HEK293T (cell line): ENCODE measurements around the gene TIMM10.

Source experiments
- CTCF ChIA-PET: fragments of 350-600 bp; formaldehyde crosslinking; extraction: SDS; loops from one replicate; lab custom pipeline; 2021; ENCODE audit warnings: antibody characterized with exemption, inconsistent platforms; lab: Yijun Ruan, JAX
- POLR2A ChIA-PET: fragments of 350-600 bp; formaldehyde crosslinking; extraction: SDS; loops from one replicate; lab custom pipeline; 2020; ENCODE audit warnings: antibody characterized with exemption, inconsistent platforms; lab: Yijun Ruan, JAX
- DNase-seq: peaks from one replicate; pipeline ENCODE4 v3.0.0; 2012; ENCODE audit warnings: mixed read lengths; ENCODE audit errors: extremely low spot score
- ARNT ChIP-seq: fragments of 450-650 bp; IDR thresholded peaks from 2 replicates; pipeline ENCODE4 v1.6.1; 2017; ENCODE audit warnings: mild to moderate bottlenecking
- BHLHE40 ChIP-seq: fragments of 450-650 bp; IDR thresholded peaks from 2 replicates; pipeline ENCODE4 v1.6.1; 2016; ENCODE audit warnings: mild to moderate bottlenecking, moderate library complexity, borderline replicate concordance
- CTBP1 ChIP-seq: fragments of 450-650 bp; IDR thresholded peaks from 2 replicates; pipeline ENCODE4 v1.6.1; 2016; ENCODE audit warnings: borderline replicate concordance
- ELF4 ChIP-seq: fragments of 450-650 bp; IDR thresholded peaks from 2 replicates; pipeline ENCODE4 v1.6.1; 2017; ENCODE audit warnings: antibody characterized with exemption
- FOXA1 ChIP-seq: fragments of 450-650 bp; IDR thresholded peaks from 2 replicates; pipeline ENCODE4 v1.6.1; 2016; ENCODE audit warnings: mild to moderate bottlenecking
- FOXK2 ChIP-seq: fragments of 450-650 bp; IDR thresholded peaks from 2 replicates; pipeline ENCODE4 v1.6.1; 2016; ENCODE audit warnings: mild to moderate bottlenecking
- FOXM1 ChIP-seq: fragments of 450-650 bp; IDR thresholded peaks from 2 replicates; pipeline ENCODE4 v1.6.1; 2017; ENCODE audit warnings: mild to moderate bottlenecking, borderline replicate concordance
- HDGF ChIP-seq: fragments of 450-650 bp; IDR thresholded peaks from 2 replicates; pipeline ENCODE4 v1.6.1; 2017; ENCODE audit warnings: antibody characterized with exemption, borderline replicate concordance
- L3MBTL2 ChIP-seq: fragments of 450-650 bp; conservative IDR thresholded peaks from 2 replicates; pipeline ENCODE4 v1.6.1; 2016; ENCODE audit warnings: mild to moderate bottlenecking
- LEF1 ChIP-seq: fragments of 450-650 bp; IDR thresholded peaks from 2 replicates; pipeline ENCODE4 v1.6.1; 2017; ENCODE audit warnings: mild to moderate bottlenecking, borderline replicate concordance
- NFRKB ChIP-seq: fragments of 450-650 bp; IDR thresholded peaks from 2 replicates; pipeline ENCODE4 v1.6.1; 2016; ENCODE audit warnings: mild to moderate bottlenecking, moderate library complexity
- SP1 ChIP-seq: fragments of 450-650 bp; IDR thresholded peaks from 2 replicates; pipeline ENCODE4 v1.6.1; 2017
- SUZ12 ChIP-seq: fragments of 450-650 bp; IDR thresholded peaks from 2 replicates; pipeline ENCODE4 v1.6.1; 2016; ENCODE audit warnings: mild to moderate bottlenecking
- TARDBP ChIP-seq: fragments of 450-650 bp; IDR thresholded peaks from 2 replicates; pipeline ENCODE4 v1.6.1; 2016
- ZNF384 ChIP-seq: fragments of 450-650 bp; IDR thresholded peaks from 2 replicates; pipeline ENCODE4 v1.6.1; 2016
- TF ChIP-seq, protein P1 (sequence below): fragments of 450-650 bp; IDR thresholded peaks from 2 replicates; pipeline ENCODE4 v1.6.1; 2016

The TIMM10 gene

DNA sequence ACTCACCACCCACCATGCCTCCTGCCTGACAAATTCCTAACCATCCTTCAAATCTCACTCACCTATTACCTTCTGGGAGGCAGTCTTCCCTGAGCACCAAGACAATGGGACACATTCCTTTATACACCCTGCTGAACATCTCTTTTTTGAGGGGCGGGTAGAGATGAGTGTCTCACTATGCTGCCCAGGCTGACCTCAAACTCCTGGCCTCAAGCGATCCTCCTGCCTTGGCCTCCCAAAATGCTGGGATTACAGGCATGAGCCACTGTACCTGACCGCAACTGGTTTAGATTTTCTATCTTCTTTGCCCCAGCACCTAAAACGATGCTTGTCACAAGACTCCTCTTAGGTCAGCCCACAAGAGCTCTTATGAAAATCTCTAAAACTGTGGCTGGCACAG lies 7.1 kb downstream of the TIMM10 start:
- ChIA-PET POLR2A (interaction anchor here (0.7 kb wide), 1 partner anchor 8 kb away, joined by 5 read pairs; the partner anchor contains the start of gene SLC43A1), CTCF (interaction anchor here (1.4 to 7.1 kb wide), 2 partner anchors 31 to 177 kb away, joined by 3 to 145 read pairs; no protein-coding TSS in a partner anchor)
- TF ChIP-seq CTBP1: no peak
- TF ChIP-seq SUZ12: no peak
- DNase-seq: no peak

DNA sequence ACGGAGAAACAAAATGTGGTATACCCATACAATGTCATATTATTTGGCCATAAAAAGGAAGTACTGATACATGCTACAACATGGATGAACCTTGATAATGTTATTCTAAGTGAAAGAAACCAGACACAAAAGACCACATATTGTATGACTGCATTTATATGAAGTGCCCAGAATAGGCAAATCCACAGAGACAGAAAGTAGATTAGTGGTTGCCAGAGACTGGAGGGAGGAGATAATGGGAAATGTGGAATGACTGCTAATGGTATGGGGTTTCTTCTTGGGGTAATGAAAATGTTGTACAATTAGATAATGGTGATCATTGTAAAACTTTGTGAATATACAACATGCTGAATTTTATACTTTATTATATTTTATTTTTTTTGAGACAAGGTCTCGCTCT lies 9.4 kb downstream of the TIMM10 start:
- ChIA-PET POLR2A (interaction anchor here (1.1 kb wide), 1 partner anchor 27 kb away, joined by 3 read pairs; no protein-coding TSS in a partner anchor), CTCF (interaction anchor here (0.6 to 6.1 kb wide), 2 partner anchors 28 to 141 kb away, joined by 4 to 44 read pairs; no protein-coding TSS in a partner anchor)
- DNase-seq: no peak
- no peak for TF ChIP-seq FOXK2
- TF ChIP-seq CTBP1: no peak
- TF ChIP-seq ARNT: no peak
- no peak for TF ChIP-seq NFRKB

DNA sequence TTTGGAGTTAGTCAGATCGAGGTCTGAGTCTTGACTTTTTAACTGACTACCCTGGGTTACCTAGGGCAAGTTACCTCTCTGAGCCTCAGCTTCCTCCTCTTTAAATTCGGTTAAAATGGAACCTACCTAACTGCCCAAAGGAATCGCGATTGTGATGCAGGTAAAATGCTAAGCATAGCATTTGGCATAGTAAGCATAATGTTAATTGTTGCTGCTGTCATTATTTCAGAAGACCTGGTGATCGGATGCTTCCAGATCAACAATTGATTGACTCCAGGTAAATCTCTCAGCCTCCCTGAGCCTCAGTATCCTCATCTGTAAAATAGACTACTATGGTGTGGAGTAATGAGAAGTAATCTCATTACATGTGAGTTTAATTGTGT lies 14.5 kb downstream of the TIMM10 start:
- CTCF ChIA-PET: interaction anchor here (0.9 to 6.1 kb wide), 5 partner anchors 9 to 125 kb away, joined by 3 to 44 read pairs (median 4); no protein-coding TSS in a partner anchor
- DNase-seq: no peak
- TF ChIP-seq ZNF384: no peak
- TF ChIP-seq FOXK2: no peak
- TF ChIP-seq FOXM1: no peak
- no peak for TF ChIP-seq FOXA1
- TF ChIP-seq, protein P1, sequence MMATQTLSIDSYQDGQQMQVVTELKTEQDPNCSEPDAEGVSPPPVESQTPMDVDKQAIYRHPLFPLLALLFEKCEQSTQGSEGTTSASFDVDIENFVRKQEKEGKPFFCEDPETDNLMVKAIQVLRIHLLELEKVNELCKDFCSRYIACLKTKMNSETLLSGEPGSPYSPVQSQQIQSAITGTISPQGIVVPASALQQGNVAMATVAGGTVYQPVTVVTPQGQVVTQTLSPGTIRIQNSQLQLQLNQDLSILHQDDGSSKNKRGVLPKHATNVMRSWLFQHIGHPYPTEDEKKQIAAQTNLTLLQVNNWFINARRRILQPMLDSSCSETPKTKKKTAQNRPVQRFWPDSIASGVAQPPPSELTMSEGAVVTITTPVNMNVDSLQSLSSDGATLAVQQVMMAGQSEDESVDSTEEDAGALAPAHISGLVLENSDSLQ: no peak
- TF ChIP-seq LEF1: no peak
- no peak for TF ChIP-seq BHLHE40
- no peak for TF ChIP-seq SUZ12
- TF ChIP-seq CTBP1: no peak
- TF ChIP-seq NFRKB: no peak
- TF ChIP-seq ARNT: no peak
- TF ChIP-seq SP1: no peak
- TF ChIP-seq HDGF: no peak
- TF ChIP-seq ELF4: no peak

DNA sequence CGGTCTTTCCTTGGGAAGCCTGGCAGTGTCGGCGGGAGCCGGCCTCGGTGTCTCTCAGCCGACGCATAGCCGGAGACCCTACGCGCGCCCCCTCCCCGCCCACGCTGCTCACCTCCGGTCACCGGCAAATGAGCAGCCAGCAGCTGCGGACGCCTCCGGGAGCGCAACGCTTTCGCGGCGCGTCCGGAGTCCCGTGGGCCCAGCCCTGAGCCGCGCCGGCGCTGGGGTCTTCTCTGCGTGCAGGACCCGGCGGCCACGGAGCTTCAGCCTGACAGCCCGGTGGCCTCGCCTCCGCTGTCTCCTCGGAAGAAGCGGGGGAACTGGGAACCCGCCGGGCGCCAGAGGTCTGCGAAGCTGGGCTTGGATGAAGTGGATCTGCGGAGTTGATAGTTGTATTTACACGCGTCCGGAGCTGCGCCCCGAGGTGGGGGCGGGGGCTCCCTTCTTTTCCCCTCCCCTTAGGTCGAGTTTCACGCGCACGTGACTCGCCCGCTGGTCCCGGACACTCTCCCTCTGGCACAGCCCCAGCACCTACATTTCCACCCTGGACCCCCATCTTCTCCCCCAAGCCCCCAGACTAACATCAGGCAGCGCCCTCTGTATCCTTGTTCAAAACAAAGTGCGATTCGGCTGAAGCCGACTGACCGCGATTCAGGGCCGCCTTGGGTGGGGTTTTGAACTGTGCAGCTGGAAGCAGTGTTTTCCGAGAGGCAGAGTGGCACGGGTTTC lies 15.1 kb downstream of the TIMM10 start, which contains the start of gene SLC43A1:
SLC43A1 (minus strand) TSS at position 371 of the 729 bp plus-strand sequence. CDS start 1,591 bp downstream, outside the sequence.
- peak; percentile 55 for DNase-seq
- ChIA-PET CTCF (interaction anchor here (0.9 to 6.1 kb wide), 4 partner anchors 9 to 125 kb away, joined by 4 to 44 read pairs (median 4); no protein-coding TSS in a partner anchor), POLR2A (interaction anchor here (0.7 to 3.4 kb wide), 8 partner anchors 8 to 179 kb away, joined by 3 to 29 read pairs (median 4); partner anchors contain the start of gene SSRP1)
- TF ChIP-seq LEF1: no peak
- no peak for TF ChIP-seq FOXM1
- TF ChIP-seq ZNF384: no peak
- TF ChIP-seq ELF4: no peak
- peak; percentile 77 for TF ChIP-seq L3MBTL2
- TF ChIP-seq HDGF: no peak

More for the DNA sequence above, 14.5 kb downstream of the TIMM10 start:
- POLR2A ChIA-PET: interaction anchor here (0.7 to 3.4 kb wide), 8 partner anchors 8 to 180 kb away, joined by 3 to 29 read pairs (median 4); partner anchors contain the start of gene SSRP1

DNA sequence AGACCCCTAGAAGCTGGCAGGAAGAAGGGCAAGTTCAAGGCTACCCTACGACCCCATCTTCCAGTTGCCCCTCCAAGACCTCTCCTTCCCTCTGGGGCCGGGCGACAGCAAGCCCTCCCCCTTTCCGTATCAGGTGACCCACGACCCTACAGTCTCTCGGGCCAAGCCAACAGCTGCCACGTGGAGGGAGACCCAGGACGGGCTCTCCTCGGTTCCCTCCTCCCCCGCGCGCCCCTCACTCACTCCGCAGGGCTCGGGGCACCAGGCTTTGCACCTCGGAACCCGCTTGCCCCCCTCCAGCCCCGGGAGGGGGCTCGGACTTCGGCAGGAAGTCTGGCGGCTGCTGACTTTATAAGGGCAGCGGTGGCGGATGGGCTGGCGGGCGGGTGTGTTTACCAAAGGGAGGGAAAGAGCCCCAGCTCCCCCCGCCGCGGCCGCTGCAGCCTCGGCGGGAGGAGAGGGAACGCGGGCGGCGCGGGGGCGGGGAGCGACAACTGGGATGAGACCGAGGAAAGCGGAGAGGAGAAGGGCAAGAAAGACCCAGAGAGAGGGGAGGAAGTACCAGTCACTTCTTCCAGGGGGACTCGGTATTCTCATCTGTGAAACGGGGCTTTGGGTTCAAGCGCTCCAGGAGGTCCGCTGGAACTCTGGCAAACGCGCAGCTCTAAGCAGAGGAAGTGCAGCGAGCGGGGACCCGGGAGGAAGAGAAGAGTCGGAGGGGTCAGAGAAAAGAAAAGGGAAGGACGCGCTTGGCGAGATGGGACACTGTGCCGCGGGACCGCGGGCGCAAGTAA lies 15.8 kb downstream of the TIMM10 start:
- TF ChIP-seq NFRKB (no peak), L3MBTL2 (peak; percentile 68)
- CTCF ChIA-PET: interaction anchor here (0.9 to 2.2 kb wide), 5 partner anchors 9 to 126 kb away, joined by 4 to 7 read pairs (median 4); no protein-coding TSS in a partner anchor
- POLR2A ChIA-PET: interaction anchor here (1.0 to 3.4 kb wide), 6 partner anchors 9 to 179 kb away, joined by 3 to 29 read pairs (median 8); partner anchors contain the start of gene SSRP1
- DNase-seq: peak; percentile 42

DNA sequence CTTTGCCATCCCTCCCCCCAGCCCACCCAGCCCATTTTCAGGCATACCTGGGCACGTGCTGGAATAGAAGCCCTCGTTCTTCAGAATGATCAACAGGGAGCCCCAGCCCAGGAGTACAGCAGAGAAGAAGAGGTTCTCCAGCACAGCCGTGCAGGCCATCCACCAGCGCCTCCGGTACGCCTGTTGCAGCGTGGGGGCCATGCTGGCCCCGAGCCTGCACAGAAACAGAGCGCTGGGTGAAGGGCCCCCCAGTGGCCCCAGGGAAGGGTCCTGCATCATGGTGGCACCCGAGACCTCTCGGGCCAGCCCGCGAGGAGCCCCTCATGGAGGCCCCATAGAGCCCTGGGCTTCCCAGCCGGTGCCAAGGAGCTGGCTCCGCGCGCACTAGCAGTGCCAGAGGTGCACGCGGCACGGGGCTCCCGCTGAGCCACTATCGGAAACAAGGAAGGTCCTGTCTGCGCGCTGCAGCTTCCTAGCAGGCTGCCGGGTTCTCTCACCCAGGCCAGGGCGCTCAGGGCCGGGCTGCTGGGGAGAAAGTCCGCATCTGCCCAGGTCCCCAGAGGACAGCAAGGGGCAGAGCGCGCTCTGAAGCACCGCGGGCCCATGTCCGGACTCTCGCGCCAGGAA lies 16.5 kb downstream of the TIMM10 start:
- TF ChIP-seq ARNT: no peak
- TF ChIP-seq CTBP1: no peak
- no peak for TF ChIP-seq L3MBTL2
- no peak for TF ChIP-seq TARDBP
- CTCF ChIA-PET: interaction anchor here (0.8 to 2.2 kb wide), 5 partner anchors 8 to 22 kb away, joined by 4 to 10 read pairs (median 5); no protein-coding TSS in a partner anchor
- POLR2A ChIA-PET: interaction anchor here (0.9 to 3.4 kb wide), 2 partner anchors 11 to 20 kb away, joined by 3 to 29 read pairs; no protein-coding TSS in a partner anchor
- DNase-seq: no peak

DNA sequence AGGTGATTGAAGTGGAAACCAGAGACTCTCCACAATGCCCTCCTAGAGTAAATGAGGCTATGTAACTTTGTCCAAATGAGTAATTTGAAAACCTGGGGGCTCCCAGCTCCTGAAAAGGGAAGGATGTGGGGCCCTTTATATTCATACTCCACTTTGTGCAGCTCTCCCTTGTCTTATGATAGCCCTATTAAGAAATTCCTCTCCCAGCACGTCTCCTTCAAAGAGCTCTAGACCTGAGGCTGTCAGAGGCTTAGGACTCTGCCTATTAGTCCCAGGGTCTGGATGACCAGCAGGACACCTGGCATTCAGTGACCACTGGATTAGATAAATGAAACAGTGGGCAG lies 17.1 kb downstream of the TIMM10 start:
- DNase-seq: no peak
- CTCF ChIA-PET: interaction anchor here (0.8 to 2.2 kb wide), 3 partner anchors 13 to 22 kb away, joined by 4 to 10 read pairs (median 7); no protein-coding TSS in a partner anchor
- POLR2A ChIA-PET: interaction anchor here (0.9 to 3.4 kb wide), 2 partner anchors 11 to 20 kb away, joined by 3 to 29 read pairs; no protein-coding TSS in a partner anchor
- TF ChIP-seq LEF1 (no peak), TARDBP (no peak), ARNT (no peak), FOXA1 (no peak), ZNF384 (no peak), L3MBTL2 (no peak), NFRKB (no peak), FOXK2 (no peak), SP1 (no peak), SUZ12 (no peak), BHLHE40 (no peak), FOXM1 (no peak), ELF4 (no peak), CTBP1 (no peak), HDGF (no peak)
- TF ChIP-seq, protein P1: no peak
